SK-N-MC (cell line): Measurements from ENCODE around the gene SNAP47.

Experiments used
- DNase-seq: peaks from one replicate; pipeline ENCODE4 v3.0.0-alpha.2; 2011; ENCODE audit warnings: low read depth, low spot score
- H3K27ac ChIP-seq: fragments of 200-600 bp; sonication (generic); 2 replicates; pipeline ENCODE4 v1.5.1; 2016; ENCODE audit warnings: mixed run types
- H3K36me3 ChIP-seq: fragments of 200-600 bp; sonication (generic); 2 replicates; pipeline ENCODE4 v1.6.1; 2017; ENCODE audit warnings: antibody characterized with exemption, low read length, mixed read lengths; ENCODE audit not compliant: insufficient read depth
- H3K4me3 ChIP-seq: fragments of 200-600 bp; sonication (generic); 2 replicates; pipeline ENCODE4 v1.5.1; 2016
- H3K9ac ChIP-seq: fragments of 200-600 bp; sonication (generic); 2 replicates; pipeline ENCODE4 v1.8.0; 2017; ENCODE audit warnings: mixed run types, mixed read lengths; ENCODE audit not compliant: insufficient read length
- H3K9me3 ChIP-seq: fragments of 200-600 bp; sonication (generic); 2 replicates; pipeline ENCODE4 v1.6.1; 2017; ENCODE audit warnings: low read depth, mild to moderate bottlenecking, antibody characterized with exemption, low read length, moderate library complexity, mixed read lengths
- EZH2 ChIP-seq: fragments of 200-600 bp; sonication (generic); IDR thresholded peaks from one replicate; pipeline ENCODE4 v1.6.1; 2017; ENCODE audit warnings: antibody characterized with exemption
- FOXP2 ChIP-seq: optimal IDR thresholded peaks from 2 replicates; pipeline ENCODE3; 2011; ENCODE audit warnings: mild to moderate bottlenecking, moderate library complexity; ENCODE audit not compliant: insufficient read depth; ENCODE audit errors: extremely low read length, control extremely low read depth
- POLR2AphosphoS5 ChIP-seq: IDR thresholded peaks from 2 replicates; pipeline ENCODE4 v1.6.1; 2012; ENCODE audit warnings: mild to moderate bottlenecking, low read depth, low read length, borderline replicate concordance

Gene SNAP47

DNA sequence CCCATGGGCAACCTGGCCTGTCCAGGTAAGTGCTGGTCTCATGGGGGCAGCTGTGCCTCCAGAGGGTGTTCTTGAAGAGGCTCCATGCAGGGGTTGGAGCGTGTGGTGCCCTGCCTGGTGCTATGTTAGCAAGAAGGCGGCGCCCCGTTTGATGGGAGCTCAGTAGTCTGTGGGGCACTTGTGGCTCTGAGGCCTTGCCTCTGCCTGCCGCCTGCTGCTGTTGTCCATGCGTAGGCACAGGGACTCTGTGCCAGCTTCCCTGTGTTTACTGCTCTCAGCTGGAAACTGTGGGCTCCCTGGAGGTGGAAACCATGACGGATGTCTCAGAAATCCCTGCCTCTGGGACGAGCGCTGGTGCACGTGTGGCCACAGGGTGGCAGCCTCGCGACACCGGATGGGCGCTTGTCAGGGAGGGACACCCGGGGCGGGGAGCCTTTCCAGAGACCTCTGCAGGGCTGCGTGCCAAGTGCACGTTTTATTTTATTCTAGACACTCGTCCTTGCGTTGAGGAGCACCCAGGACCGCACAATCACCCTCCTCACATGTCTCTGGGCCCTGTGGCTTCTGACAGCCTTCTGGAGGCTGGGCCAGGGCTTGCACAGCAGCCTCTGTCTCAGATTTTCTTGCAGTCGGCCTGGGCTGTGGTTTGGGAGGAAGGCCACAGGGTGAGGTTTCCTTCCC is 27.1 kb downstream of the SNAP47 start:
- Histone ChIP-seq H3K27ac (no peak overlapping the region), H3K9me3 (no peaks in the 10 kb centered on the region), H3K9ac (no peak overlapping the region), H3K4me3 (no peak overlapping the region), H3K36me3 (peaks cover 24% of the 10 kb centered on the region; the same call in 1 of the 2 replicates)
- DNase-seq = peak; percentile 18
- no peak for TF ChIP-seq EZH2
- no peak for TF ChIP-seq POLR2AphosphoS5
- TF ChIP-seq FOXP2 = no peak

- Histone ChIP-seq H3K36me3 (peaks cover 26% of the 10 kb centered on the region; the same call in 1 of the 2 replicates), H3K9me3 (no peaks in the 10 kb centered on the region), H3K4me3 (no peak overlapping the region), H3K9ac (no peak overlapping the region), H3K27ac (no peak overlapping the region)
- TF ChIP-seq EZH2 = no peak
- no peak for TF ChIP-seq POLR2AphosphoS5
- no peak for TF ChIP-seq FOXP2
- DNase-seq = no peak
These were observed 28.2 kb downstream of the SNAP47 start for GRCh38 chr1:227763246-227764018.

GRCh38 chr1:227764019-227764391 is 28.8 kb downstream of the SNAP47 start:
- no peak overlapping the region for H3K27ac ChIP-seq
- TF ChIP-seq EZH2 (no peak), FOXP2 (no peak), POLR2AphosphoS5 (no peak)
- DNase-seq = no peak

GRCh38 chr1:227765261-227766014 is 30.2 kb downstream of the SNAP47 start:
- Histone ChIP-seq H3K27ac (no peak overlapping the region), H3K4me3 (no peak overlapping the region), H3K9me3 (no peaks in the 10 kb centered on the region), H3K36me3 (peaks cover 18% of the 10 kb centered on the region; the same call in 1 of the 2 replicates), H3K9ac (no peak overlapping the region)
- no peak for DNase-seq
- TF ChIP-seq POLR2AphosphoS5 (no peak), FOXP2 (no peak), EZH2 (no peak)

More at GRCh38 chr1:227764019-227764391, 28.8 kb downstream of the SNAP47 start:
- no peak overlapping the region for H3K4me3 ChIP-seq
- H3K36me3 ChIP-seq = peaks cover 29% of the 10 kb centered on the region; the same call in 1 of the 2 replicates
- no peak overlapping the region for H3K9ac ChIP-seq
- H3K9me3 ChIP-seq = no peaks in the 10 kb centered on the region

- peaks cover 18% of the 10 kb centered on the region; the same call in 1 of the 2 replicates for H3K36me3 ChIP-seq
- DNase-seq = no peak
These were observed 30.9 kb downstream of the SNAP47 start for GRCh38 chr1:227766015-227766634.

DNA sequence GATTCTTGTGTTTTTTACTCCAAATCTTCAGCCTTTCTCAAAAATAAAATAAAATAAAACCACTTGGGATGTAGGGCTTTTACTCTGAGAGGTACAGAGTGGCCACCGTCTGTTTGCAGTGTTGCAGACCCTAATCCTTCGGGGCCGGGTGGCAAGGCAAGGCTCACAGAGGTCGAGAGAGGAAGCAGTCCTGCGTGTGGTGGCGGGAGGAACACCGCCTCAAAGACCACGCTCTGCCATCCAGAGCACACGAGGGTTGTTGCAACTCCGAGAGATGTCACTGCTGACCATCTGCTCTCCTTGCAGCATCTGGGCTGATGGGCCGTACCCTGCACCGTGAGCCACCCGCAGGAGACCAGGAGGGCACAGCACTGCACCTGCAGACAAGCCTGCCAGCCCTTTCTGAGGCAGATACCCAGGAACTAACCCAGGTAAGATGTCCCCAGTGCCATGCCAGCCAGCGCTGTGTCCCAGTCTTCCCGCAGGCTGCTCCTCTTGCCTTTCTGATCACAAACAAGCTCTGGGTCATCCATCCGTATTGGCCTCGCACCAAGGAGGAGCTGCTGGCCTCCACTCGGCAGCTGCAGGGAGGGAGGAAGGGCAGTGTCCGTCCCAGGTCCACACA is 31.5 kb downstream of the SNAP47 start:
- TF ChIP-seq FOXP2 (no peak), EZH2 (no peak), POLR2AphosphoS5 (no peak)
- DNase-seq = no peak
- Histone ChIP-seq H3K4me3 (no peak overlapping the region), H3K36me3 (peaks cover 13% of the 10 kb centered on the region; the same call in 1 of the 2 replicates), H3K9ac (no peak overlapping the region), H3K27ac (no peak overlapping the region), H3K9me3 (no peaks in the 10 kb centered on the region)

More at GRCh38 chr1:227766015-227766634, 30.9 kb downstream of the SNAP47 start:
- no peak overlapping the region for H3K4me3 ChIP-seq
- no peak overlapping the region for H3K27ac ChIP-seq
- H3K9me3 ChIP-seq = no peaks in the 10 kb centered on the region
- no peak overlapping the region for H3K9ac ChIP-seq
- TF ChIP-seq FOXP2 (no peak), POLR2AphosphoS5 (no peak), EZH2 (no peak)

DNA sequence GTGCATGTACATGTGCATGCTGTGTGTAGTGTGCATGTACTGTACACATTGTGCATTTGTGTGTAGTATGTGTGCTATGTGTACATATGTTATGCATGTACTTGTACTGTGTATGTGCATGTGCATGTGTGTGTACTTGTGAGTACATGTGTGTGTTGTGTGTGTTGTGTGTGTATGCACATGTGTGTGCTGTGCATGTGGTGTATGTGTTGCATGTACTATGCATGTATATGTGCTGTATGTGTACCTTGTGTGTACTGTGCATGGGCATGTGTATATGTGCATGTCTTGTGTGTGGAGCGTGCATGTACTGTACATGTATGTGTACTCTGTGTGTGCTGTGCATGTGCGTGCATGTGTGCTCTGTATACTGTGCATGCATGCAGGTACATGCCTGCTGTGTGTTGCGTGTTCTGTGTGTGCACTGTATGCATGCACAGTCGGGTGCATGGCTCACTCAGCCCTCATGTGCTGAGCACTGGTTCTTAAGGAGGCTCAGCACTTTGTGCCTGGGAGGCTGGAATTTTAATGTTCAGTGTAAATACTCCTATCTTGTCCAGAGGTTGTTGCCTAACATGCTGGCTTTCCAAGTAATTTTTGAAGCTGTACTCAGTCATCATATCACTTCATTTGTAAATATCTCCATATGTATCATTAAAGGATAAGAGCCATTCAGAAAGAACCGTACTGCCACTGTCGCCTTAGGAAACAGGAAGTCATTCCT is 32.3 kb downstream of the SNAP47 start:
- TF ChIP-seq EZH2 (no peak), FOXP2 (no peak), POLR2AphosphoS5 (no peak)
- Histone ChIP-seq H3K36me3 (peaks cover 13% of the 10 kb centered on the region; the same call in 1 of the 2 replicates), H3K9ac (no peak overlapping the region), H3K27ac (no peak overlapping the region), H3K9me3 (no peaks in the 10 kb centered on the region), H3K4me3 (no peak overlapping the region)
- DNase-seq = no peak
